Vagina (tissue), 2 donors: ENCODE data around the gene FAIM2. TPM values are rescaled to one million over a fixed set of nuclear protein-coding genes. Genes with fewer than 3 reads are reported as not detected.
"Not testable (repeated sequence)": the region's sequence is repeated elsewhere in the genome, so short reads cannot be mapped to it uniquely, and the experiment has no call there.

Source experiments
- DNase-seq, 2 donors: peaks; one replicate each; pipeline ENCODE4 v3.0.0-alpha.2; 2017; ENCODE audit errors: extremely low spot score in 2 of 2
- H3K27ac ChIP-seq: fragments of 200-600 bp; sonication (generic); one replicate; pipeline ENCODE4 v1.5.1; 2019
- H3K27me3 ChIP-seq: fragments of 200-600 bp; sonication (generic); one replicate; pipeline ENCODE4 v1.5.1; 2019
- H3K36me3 ChIP-seq, 2 donors: fragments of 200-600 bp; sonication (generic); one replicate each; pipeline ENCODE4 v1.5.1; 2017 to 2019
- H3K4me1 ChIP-seq: fragments of 200-600 bp; sonication (generic); one replicate; pipeline ENCODE4 v1.5.1; 2019
- H3K4me3 ChIP-seq, 2 donors: fragments of 200-600 bp; sonication (generic); 1 replicate in 1 of 2; 2 replicates in 1 of 2; pipeline ENCODE4 v1.5.1; 2016 to 2019
- H3K9me3 ChIP-seq: fragments of 200-600 bp; sonication (generic); one replicate; pipeline ENCODE4 v1.5.1; 2019
- POLR2A ChIP-seq, 2 donors: fragments of 450-650 bp; IDR thresholded peaks; one replicate each; pipeline ENCODE4 v1.6.1; 2017; ENCODE audit warnings: antibody characterized with exemption in 2 of 2, mild to moderate bottlenecking in 2 of 2, moderate library complexity in 2 of 2
- POLR2AphosphoS5 ChIP-seq, 2 donors: sonication (generic); formaldehyde crosslinking; IDR thresholded peaks; one replicate each; pipeline ENCODE4 v1.9.0; 2017; ENCODE audit warnings: antibody characterized with exemption in 2 of 2, mild to moderate bottlenecking in 2 of 2, low read depth in 1 of 2; ENCODE audit not compliant: insufficient read depth in 1 of 2
- intact Hi-C: fragments of 100-400 bp; cut with DNase I; formaldehyde crosslinking; loops from one replicate; pipeline ENCODE4 v1.15.1; 2023
- total RNA-seq: library from RNA; depleted of rRNA; stranded (reverse); fragments of >200 nt; gene quantifications from one replicate; pipeline ENCODE4 v1.2.3, GENCODE V29; 2016
- TF ChIP-seq, protein P1 (sequence below), 3 experiments: fragments of 450-650 bp in 2 of 3; fragments of 200-600 bp in 1 of 3; sonication (generic) in 1 of 3; IDR thresholded peaks; one replicate each; pipeline ENCODE4 v1.5.1; 2017 to 2019; ENCODE audit warnings: antibody characterized with exemption in 3 of 3, mild to moderate bottlenecking in 2 of 3, moderate library complexity in 2 of 3

Gene FAIM2
- total RNA-seq, 1 donor from 2014 or later: 19.4 TPM

DNA sequence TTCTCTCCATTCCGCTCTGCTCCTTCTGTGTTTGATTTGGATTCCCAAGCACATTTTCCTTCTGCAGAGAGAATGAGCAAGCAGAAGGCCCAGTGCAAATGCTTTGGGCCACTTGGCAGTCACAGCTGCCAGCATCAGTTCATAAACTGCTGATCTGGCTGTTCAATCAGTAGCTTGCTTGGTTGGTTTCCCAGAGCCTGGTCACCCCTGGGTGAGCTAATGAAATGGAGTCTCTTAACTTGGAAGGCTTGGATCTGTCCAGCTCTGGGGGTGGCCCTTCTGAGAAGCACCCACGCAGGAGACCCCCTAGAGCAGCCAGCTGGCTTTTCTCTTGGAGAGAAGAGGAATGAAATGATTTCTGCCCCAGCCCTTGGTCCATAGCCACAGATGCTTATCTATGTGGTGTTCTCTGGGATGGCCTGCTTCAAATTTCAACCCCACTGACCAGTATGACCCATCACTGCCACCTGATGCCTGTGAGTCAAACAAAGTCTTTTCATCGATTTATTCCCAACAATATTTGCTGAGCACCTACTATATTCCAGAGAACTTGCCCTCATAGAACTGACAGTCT is 30.3 kb downstream of the FAIM2 start:
- H3K27me3 ChIP-seq: no peaks in the 10 kb centered on the region
- peaks cover 23% of the 10 kb centered on the region for H3K4me1 ChIP-seq
- H3K36me3 ChIP-seq: no peaks in the 10 kb centered on the region
- no peak for DNase-seq
- no peaks in the 10 kb centered on the region for H3K9me3 ChIP-seq
- peak overlapping the region; percentile 39 for H3K27ac ChIP-seq
- H3K4me3 ChIP-seq: no peak overlapping the region
- intact Hi-C loops: no loop called here
- TF ChIP-seq POLR2A (IDR thresholded peaks at IDR 0.05) (no peak), POLR2AphosphoS5 (IDR thresholded peaks at IDR 0.05; ENCODE audit: insufficient read depth in 1 of 2, low read depth in 1 of 2) (no peak)
- TF ChIP-seq, protein P1, sequence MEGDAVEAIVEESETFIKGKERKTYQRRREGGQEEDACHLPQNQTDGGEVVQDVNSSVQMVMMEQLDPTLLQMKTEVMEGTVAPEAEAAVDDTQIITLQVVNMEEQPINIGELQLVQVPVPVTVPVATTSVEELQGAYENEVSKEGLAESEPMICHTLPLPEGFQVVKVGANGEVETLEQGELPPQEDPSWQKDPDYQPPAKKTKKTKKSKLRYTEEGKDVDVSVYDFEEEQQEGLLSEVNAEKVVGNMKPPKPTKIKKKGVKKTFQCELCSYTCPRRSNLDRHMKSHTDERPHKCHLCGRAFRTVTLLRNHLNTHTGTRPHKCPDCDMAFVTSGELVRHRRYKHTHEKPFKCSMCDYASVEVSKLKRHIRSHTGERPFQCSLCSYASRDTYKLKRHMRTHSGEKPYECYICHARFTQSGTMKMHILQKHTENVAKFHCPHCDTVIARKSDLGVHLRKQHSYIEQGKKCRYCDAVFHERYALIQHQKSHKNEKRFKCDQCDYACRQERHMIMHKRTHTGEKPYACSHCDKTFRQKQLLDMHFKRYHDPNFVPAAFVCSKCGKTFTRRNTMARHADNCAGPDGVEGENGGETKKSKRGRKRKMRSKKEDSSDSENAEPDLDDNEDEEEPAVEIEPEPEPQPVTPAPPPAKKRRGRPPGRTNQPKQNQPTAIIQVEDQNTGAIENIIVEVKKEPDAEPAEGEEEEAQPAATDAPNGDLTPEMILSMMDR (IDR thresholded peaks at IDR 0.05): no peak

DNA sequence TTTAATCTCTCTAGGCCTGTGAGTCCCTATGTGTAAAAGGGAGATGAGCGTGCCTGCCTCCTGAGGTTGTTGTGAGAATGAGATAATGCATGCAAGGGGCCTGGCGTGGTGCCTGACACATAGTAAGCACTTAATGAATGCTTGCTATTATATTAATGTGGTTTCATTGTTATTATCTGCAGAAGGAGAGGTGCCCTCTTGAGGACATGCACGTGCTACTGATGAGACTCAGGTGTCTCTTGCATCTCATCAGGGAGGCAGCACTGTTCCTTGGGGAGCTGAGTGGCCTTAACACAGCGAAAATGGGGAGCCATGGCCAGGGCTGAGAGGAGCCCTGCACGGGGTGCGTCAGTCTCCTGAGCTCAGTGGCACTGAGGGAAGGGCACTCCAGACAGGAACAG is 30.9 kb downstream of the FAIM2 start:
- DNase-seq: no peak
- intact Hi-C loops: no loop called here
- Histone ChIP-seq H3K4me3 (no peak overlapping the region), H3K9me3 (no peaks in the 10 kb centered on the region), H3K4me1 (peaks cover 30% of the 10 kb centered on the region), H3K36me3 (no peaks in the 10 kb centered on the region), H3K27ac (peak overlapping the region; percentile 39), H3K27me3 (no peaks in the 10 kb centered on the region)
- TF ChIP-seq POLR2AphosphoS5 (IDR thresholded peaks at IDR 0.05; ENCODE audit: insufficient read depth in 1 of 2, low read depth in 1 of 2): no peak
- no peak for TF ChIP-seq POLR2A (IDR thresholded peaks at IDR 0.05)
- TF ChIP-seq, protein P1 (IDR thresholded peaks at IDR 0.05): no peak

DNA sequence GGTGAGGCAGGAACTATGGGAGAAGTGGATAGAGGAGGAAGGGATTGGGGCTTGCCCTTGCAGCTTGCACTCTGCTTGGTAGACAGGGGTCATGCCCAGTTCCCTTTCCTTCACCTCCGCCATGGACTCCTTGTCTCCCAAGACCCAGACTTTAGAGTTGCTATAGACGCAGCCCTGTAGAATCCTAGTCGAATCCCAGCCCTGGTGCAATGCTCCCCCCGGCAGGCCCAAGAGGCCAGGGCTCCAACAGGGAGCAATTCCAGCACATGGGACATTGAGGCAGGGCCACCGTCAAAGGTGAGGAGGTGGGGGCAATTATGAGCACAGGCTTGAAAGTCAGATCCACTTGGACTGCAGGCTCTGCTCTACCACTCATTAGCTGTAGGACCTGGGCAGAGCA is 31.3 kb downstream of the FAIM2 start:
- Histone ChIP-seq H3K4me3 (no peak overlapping the region), H3K36me3 (no peaks in the 10 kb centered on the region), H3K9me3 (no peaks in the 10 kb centered on the region), H3K27ac (no peak overlapping the region), H3K27me3 (no peaks in the 10 kb centered on the region), H3K4me1 (peaks cover 34% of the 10 kb centered on the region)
- DNase-seq: no peak
- TF ChIP-seq POLR2A (IDR thresholded peaks at IDR 0.05) (no peak), POLR2AphosphoS5 (IDR thresholded peaks at IDR 0.05; ENCODE audit: insufficient read depth in 1 of 2, low read depth in 1 of 2) (no peak)
- TF ChIP-seq, protein P1 (IDR thresholded peaks at IDR 0.05): no peak
- intact Hi-C loops: no loop called here

DNA sequence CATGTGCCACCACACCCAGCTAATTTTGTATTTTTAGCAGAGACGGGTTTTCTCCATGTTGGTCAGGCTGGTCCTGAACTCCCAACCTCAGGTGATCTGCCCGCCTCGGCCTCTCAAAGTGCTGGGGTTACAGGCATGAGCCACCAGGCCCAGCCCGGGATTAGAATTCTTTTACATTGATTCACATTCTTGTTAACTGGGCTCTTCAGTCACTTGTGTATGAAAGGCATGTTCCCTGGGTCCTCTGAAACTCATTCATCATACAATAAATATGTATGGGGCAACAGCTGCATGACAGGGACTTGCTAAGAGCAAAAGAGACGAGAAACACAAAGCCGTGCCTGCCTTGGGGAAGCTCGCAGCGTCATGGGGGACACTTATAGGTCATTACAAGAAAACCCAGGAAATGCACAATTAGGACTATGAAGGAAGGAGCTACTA is 31.9 kb downstream of the FAIM2 start:
- H3K27ac ChIP-seq, intact Hi-C loops, H3K4me3 ChIP-seq, H3K36me3 ChIP-seq, H3K27me3 ChIP-seq, H3K9me3 ChIP-seq, DNase-seq: not testable (repeated sequence)
- peaks cover 37% of the 10 kb centered on the region for H3K4me1 ChIP-seq

DNA sequence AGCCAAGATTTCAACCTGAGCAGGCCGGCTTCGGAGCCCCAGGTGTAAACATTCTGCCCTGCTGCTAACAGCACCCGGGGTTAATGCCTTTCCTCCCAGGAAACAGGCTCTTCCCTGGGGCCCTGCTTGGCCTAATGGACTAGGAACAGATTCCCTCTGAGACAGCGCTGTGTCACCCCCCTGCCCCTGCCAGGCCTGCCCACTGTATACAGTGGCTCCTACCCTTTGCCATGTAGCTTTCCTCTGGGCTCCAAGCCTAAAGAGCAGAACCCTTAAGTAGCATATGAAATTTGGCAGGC is 32.5 kb downstream of the FAIM2 start:
- no peak for DNase-seq
- TF ChIP-seq, protein P1 (IDR thresholded peaks at IDR 0.05): no peak
- TF ChIP-seq POLR2AphosphoS5 (IDR thresholded peaks at IDR 0.05; ENCODE audit: insufficient read depth in 1 of 2, low read depth in 1 of 2): no peak
- TF ChIP-seq POLR2A (IDR thresholded peaks at IDR 0.05): no peak
- Histone ChIP-seq H3K36me3 (no peaks in the 10 kb centered on the region), H3K4me1 (peaks cover 37% of the 10 kb centered on the region), H3K9me3 (no peaks in the 10 kb centered on the region), H3K27ac (no peak overlapping the region), H3K4me3 (no peak overlapping the region), H3K27me3 (no peaks in the 10 kb centered on the region)
- intact Hi-C loops: no loop called here
